Activated CD8-positive, alpha-beta memory T cell treated with anti-CD3 and anti-CD28 coated beads, Interleukin-2, amount 50 U/mL, for 1 hour (primary cell): ENCODE results near the gene ERMP1.
"Not testable (repeated sequence)": the region's sequence is repeated elsewhere in the genome, so short reads cannot be mapped to it uniquely, and the experiment has no call there.

Experiments
- DNase-seq: peaks from one replicate; pipeline ENCODE4 v3.0.0-alpha.2; 2020; ENCODE audit errors: extremely low read depth

Gene ERMP1, protein sequence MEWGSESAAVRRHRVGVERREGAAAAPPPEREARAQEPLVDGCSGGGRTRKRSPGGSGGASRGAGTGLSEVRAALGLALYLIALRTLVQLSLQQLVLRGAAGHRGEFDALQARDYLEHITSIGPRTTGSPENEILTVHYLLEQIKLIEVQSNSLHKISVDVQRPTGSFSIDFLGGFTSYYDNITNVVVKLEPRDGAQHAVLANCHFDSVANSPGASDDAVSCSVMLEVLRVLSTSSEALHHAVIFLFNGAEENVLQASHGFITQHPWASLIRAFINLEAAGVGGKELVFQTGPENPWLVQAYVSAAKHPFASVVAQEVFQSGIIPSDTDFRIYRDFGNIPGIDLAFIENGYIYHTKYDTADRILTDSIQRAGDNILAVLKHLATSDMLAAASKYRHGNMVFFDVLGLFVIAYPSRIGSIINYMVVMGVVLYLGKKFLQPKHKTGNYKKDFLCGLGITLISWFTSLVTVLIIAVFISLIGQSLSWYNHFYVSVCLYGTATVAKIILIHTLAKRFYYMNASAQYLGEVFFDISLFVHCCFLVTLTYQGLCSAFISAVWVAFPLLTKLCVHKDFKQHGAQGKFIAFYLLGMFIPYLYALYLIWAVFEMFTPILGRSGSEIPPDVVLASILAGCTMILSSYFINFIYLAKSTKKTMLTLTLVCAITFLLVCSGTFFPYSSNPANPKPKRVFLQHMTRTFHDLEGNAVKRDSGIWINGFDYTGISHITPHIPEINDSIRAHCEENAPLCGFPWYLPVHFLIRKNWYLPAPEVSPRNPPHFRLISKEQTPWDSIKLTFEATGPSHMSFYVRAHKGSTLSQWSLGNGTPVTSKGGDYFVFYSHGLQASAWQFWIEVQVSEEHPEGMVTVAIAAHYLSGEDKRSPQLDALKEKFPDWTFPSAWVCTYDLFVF

DNA sequence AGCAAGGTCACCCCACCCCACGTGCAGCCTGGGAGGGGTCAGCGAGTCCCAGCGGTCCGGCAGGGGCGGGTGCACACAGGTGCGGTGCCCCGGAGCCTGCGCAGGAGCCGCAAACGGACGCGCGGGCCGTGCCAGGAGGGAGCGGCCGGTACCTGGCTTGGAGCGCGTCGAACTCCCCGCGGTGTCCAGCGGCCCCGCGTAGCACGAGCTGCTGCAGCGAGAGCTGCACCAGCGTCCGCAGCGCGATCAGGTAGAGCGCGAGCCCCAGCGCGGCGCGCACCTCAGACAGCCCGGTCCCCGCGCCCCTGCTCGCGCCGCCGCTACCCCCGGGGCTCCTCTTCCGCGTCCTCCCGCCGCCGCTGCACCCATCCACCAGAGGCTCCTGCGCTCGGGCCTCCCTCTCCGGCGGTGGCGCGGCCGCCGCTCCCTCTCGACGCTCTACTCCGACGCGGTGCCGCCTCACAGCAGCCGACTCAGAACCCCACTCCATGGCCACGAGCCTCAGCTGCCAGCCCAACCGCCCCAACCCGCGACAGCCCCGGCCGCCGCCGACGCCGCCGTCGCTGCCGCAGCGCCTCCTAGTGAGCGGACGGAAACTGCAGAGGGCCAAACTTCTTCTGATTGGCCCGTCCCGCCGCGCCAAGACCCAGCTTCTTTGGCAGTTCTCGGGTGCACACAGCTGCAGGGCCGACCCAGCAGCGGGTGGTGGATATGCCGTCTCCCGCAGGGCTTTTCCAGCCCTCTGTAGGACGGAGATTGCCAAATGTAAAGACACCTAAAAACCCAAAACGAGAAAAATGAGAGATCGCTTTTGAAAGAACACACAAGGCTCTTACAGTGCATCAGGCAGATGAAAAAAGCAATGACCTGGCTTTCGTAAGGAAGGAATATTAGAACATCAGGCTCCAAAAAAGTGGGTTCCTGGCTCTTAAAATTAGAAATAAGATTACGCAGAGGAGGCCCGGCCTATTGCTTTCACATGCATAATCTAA lies at the start of gene ERMP1:
ERMP1 (minus strand) TSS at position 580 of the 992 bp plus-strand sequence; CDS start at position 490, 90 bp downstream.
- peak; percentile 59 for DNase-seq

DNA sequence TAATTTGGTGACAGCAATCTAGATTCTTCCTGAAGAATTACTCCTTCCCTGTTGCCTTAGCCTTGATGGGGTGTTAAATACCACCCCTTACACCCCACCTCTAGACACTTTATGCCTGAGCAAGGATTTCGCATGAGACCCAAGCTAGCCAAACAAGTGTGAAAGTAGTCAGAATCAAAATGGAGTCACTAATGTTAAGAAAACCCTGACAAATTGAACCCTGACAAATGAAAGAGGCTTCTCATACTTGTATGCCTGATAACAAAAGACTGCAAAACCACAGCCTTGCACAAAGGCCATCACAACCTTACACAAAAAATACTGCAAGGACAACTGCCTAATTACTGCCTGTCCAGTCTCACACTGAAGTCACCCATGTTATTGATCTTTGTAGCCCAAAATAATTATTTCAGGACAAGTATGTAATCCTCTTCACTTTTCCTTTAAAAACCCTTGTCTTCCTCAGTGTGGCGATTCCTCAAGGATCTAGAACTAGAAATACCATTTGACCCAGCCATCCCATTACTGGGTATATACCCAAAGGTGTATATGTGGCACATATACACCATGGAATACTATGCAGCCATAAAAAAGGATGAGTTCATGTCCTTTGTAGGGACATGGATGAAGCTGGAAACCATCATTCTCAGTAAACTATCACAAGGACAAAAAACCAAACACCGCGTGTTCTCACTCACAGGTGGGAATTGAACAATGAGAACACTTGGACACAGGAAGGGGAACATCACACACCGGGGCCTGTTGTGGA lies 49.5 kb upstream of the ERMP1 start:
- not testable (repeated sequence) for DNase-seq

- DNase-seq: no peak
Measured at GRCh38 chr9:5879419-5880181, 46.7 kb upstream of the ERMP1 start.

DNA sequence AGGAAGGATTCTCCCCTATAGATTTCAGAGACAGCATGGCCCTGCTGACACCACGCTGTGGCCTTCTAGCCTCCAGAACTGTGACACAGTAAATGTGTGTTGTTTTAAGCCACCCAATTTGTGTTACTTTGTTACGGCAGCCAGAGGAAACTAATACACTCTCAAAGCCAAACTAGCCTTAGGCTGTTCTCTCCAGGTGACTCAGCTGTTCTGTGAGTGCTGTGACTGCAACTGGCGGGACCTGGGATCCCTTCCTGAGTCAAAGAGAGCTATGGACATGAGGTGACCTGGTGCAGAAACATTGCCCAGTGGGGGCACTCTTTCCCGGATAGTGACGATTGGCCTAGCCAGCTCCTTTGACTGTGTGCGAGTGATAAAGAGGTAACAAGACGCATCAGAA lies 43.8 kb upstream of the ERMP1 start:
- no peak for DNase-seq

GRCh38 chr9:5876026-5876425 lies 43.1 kb upstream of the ERMP1 start:
- DNase-seq: no peak

- DNase-seq: no peak
Measured at GRCh38 chr9:5874048-5874447, 41.1 kb upstream of the ERMP1 start.

- DNase-seq: no peak
Measured at GRCh38 chr9:5873439-5873838, 40.5 kb upstream of the ERMP1 start.

DNA sequence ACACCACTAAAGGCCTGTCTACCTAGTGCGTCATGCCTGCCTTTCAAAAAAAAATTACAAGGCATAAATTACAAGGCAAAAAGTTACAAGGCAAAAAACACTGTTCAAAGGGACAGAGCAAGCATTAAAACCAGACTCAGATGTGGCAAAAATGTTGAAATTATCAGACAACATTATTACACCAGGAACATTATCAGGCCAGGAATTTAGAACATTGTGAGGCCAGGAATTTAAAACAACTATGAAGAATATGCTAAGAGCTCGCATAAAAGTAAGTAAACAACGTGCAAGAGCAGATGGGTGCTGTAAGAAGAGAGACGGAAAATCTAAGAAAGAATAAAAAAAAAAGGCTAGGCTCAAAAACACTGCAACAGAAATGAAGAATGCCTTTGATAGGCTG lies 39.6 kb upstream of the ERMP1 start:
- no peak for DNase-seq

DNA sequence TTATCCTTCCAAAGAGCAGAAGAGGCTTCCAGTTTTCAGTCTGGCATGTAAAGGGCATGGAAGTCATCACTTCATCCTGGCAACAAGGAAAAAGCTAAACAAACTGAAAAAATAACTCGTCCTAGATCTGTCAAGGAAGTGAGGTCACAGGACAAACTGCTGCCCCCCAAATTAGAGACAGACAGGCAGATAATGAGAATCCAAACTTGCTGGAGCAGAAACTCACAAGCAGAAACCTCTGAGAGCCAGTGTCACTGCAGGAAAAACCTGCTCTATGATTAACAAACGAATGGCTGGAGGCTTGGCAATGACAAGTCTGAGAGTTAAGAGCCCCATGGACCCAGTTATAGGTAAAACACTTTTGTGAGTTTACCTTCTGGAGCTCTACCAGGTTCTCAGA lies 38.9 kb upstream of the ERMP1 start:
- DNase-seq: no peak

DNA sequence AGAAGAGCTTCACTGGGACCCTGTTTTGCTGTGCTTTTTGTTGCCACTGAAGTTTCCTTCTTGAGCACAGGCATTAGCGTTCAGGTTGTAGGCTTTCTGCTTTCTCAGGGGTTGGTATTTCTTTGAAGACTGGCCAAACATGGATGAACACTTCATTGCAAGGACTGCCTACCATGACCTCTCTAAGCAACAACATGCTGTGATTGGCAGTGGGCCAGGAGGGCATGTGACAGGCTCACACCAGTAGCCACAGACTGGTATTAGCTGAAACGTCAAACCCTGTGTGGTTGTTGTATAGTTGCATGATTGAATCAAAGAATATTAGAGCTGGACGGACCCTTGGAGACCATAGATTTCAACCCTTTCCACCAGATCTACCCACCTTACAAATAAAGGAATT lies 37.8 kb upstream of the ERMP1 start:
- no peak for DNase-seq

DNA sequence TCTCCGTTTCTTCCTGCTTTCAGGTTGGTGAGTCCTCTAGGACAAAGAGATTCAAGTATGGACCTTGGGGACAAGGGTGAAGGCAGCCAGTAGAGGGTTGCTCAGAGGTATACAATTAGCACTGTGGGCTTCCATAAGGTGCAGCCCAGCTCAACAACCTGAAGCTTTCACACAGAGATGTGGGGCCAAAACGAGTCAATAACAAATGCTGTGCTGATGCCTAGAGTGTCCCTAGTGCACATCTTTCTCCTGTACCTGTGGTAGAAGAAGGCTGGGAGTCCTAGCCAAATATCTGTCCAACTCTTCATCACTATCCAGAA lies 37.1 kb upstream of the ERMP1 start:
- DNase-seq: no peak

DNA sequence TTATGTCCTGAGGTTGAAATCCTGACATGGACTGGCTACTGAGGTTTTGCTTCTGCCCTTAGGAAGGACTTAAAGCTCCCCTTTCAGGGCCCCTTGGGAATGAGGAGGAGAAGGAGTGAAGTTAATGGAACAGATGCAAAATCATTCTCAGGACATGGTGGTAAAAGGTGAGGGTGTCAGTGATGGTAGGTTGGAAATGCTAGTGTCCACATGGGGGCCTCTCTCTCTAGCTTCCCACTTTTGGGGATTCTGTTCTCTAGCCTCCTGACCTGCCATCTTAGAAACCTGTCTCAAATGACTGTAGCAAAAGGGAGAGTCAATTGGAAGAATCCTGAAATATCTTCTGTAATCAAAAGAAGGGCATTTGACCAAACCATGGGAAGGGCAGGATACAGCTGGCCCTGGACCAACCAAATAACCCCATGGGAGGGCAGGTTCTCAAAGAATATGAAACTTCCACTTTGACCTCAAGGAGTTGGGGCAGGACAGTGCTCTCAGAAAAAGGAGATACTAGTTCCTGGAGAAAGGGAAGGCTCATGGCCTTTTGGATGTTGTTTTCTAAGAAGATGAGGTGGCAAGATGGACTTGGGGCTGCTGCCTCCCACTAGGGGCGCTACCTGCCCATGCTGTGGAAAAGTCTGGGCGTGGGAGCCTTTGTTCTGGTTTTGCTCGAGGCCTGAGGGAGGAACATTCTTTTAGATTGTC lies 36.5 kb upstream of the ERMP1 start:
- DNase-seq: no peak

GRCh38 chr9:5868235-5868634 lies 35.3 kb upstream of the ERMP1 start:
- DNase-seq: no peak

- DNase-seq: no peak
Measured at GRCh38 chr9:5866685-5867084, 33.8 kb upstream of the ERMP1 start.

- DNase-seq: no peak
Measured at GRCh38 chr9:5866272-5866671, 33.4 kb upstream of the ERMP1 start.

- DNase-seq: no peak
Measured at GRCh38 chr9:5864446-5864845, 31.5 kb upstream of the ERMP1 start.

DNA sequence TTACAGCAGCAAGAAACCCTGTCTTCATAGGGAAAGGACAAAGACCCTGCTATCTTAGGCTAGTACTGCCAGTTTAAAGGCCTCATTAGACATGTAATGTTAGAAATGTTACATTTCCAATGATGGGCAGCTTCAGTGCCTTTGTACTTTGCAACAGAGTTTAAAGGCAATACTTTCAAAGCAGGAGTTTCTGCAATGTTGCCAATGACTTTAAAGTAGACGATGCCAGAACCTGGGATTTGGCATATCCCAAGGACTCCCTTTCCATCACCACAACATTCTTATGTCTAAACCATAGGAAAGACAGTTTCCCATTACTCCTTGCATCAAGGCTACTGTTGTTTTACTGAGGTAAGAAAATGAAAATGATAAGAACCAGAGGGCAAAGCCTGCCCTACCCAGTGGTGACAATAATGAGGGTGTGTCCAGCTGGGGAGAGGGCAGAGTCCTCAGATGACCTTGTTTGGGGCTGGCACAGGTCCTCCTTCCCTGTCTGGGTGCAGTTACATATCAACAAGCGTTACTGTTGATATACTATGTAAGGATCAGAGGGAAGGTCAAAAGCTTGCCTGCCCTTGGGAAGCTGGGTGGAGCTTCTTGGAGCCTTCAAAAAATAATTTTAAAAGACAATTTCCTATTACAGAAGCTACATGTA lies 30.3 kb upstream of the ERMP1 start:
- no peak for DNase-seq

GRCh38 chr9:5858833-5859232 lies 25.9 kb upstream of the ERMP1 start:
- DNase-seq: no peak

DNA sequence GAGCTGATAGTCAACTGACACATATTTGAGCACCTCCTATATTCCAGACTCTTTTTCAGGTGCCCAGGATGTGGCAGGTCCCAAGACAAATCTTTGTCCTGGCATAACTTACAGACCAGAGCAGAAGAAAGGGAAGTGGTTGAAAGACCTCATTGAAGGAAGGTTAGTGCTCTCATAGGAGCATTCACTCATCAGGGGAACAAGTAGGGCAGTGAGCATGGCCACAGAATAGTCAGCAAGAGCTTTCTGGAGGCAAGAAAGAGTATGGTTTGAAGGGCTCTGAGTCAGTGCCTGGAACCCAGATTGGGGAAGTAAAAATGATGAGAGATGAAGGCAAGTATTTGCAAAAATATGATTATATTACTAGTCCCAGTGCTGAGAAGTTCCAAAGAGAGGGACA lies 25.0 kb upstream of the ERMP1 start:
- no peak for DNase-seq
